ENCODE measurements around the gene ABLIM1. TPM values are rescaled to one million over a fixed set of nuclear protein-coding genes. Genes with fewer than 3 reads are reported as not detected.

ABLIM1 gene
- total RNA-seq, 1 donor from 2014 or later, result 152 TPM

DNA sequence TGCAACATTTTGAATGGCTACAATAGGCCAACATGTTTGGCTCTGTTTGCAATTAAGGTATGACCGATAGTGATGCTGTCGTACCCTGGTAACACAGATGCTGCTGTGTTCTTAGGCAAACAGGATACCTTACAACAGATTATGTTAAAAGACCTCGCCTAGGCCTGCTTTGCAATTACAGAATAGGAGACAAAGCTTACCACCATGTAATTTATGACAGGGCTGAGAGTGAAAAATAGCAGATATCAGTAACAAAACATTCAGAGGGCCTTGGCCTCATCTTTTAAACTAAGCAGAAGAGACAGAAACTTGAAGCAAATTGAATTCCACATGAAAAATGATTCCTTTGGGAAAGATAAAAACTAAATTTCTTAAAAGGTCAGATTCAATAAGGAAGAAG, 29.4 kb upstream of the ABLIM1 start:
- FAIRE-seq (no peak), DNase-seq (ENCODE audit: low read depth) (no peak)
- no peak overlapping the region for H3K4me3 ChIP-seq (ENCODE audit: low read depth, low read length)
- H3K27me3 ChIP-seq (ENCODE audit: control insufficient read depth, insufficient read depth, low read length), result no peaks in the 10 kb centered on the region
- no peaks in the 10 kb centered on the region for H3K36me3 ChIP-seq (ENCODE audit: control insufficient read depth, insufficient read depth, low read length)
- TF ChIP-seq, protein P1, sequence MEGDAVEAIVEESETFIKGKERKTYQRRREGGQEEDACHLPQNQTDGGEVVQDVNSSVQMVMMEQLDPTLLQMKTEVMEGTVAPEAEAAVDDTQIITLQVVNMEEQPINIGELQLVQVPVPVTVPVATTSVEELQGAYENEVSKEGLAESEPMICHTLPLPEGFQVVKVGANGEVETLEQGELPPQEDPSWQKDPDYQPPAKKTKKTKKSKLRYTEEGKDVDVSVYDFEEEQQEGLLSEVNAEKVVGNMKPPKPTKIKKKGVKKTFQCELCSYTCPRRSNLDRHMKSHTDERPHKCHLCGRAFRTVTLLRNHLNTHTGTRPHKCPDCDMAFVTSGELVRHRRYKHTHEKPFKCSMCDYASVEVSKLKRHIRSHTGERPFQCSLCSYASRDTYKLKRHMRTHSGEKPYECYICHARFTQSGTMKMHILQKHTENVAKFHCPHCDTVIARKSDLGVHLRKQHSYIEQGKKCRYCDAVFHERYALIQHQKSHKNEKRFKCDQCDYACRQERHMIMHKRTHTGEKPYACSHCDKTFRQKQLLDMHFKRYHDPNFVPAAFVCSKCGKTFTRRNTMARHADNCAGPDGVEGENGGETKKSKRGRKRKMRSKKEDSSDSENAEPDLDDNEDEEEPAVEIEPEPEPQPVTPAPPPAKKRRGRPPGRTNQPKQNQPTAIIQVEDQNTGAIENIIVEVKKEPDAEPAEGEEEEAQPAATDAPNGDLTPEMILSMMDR (IDR thresholded peaks at IDR 0.05; ENCODE audit: insufficient read depth, low read length, severe bottlenecking), result no peak

DNA sequence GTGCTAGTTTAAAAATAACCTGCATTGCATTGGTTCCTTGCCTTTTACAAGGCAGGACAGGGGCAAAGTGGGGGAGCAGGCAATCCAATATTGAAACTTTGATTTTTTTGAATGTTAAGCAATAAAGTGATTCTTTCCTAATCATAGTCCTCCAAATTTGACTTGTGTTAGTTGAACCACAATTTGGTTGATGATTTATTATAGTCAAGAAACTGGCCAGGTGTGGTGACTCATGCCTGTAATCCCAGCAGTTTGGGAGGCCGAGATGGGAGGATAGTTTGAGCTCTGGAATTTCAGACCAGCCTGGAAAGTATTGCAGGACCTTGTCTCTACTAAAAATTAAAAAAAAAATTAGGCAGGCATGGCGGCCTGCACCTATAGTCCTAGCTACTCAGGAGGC, 27.9 kb upstream of the ABLIM1 start:
- DNase-seq (ENCODE audit: low read depth), result peak; percentile 31
- no peak for FAIRE-seq
- no peaks in the 10 kb centered on the region for H3K36me3 ChIP-seq (ENCODE audit: control insufficient read depth, insufficient read depth, low read length)
- TF ChIP-seq, protein P1 (IDR thresholded peaks at IDR 0.05; ENCODE audit: insufficient read depth, low read length, severe bottlenecking), result no peak
- no peak overlapping the region for H3K4me3 ChIP-seq (ENCODE audit: low read depth, low read length)
- no peaks in the 10 kb centered on the region for H3K27me3 ChIP-seq (ENCODE audit: control insufficient read depth, insufficient read depth, low read length)

DNA sequence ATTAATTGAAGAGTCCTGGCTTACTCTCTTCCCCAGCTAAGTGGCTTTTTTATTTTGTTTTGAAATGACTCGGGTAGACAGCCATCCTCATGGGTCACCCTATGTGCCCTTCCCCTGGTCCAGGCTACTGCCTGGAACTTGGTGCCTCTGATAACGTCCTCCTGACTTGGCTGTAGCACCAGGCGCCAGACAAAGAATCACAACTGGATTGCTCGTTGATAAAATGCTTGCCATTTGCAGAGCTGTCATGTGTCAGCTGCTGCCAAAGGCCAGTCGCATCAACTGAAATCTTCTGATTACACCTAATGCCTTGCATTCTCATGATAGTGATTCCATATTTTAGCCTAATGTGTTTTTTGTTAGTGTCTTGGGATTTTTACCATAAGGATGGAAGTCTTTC, 27.4 kb upstream of the ABLIM1 start:
- TF ChIP-seq, protein P1 (IDR thresholded peaks at IDR 0.05; ENCODE audit: insufficient read depth, low read length, severe bottlenecking), result no peak
- Histone ChIP-seq H3K27me3 (ENCODE audit: control insufficient read depth, insufficient read depth, low read length) (no peaks in the 10 kb centered on the region), H3K4me3 (ENCODE audit: low read depth, low read length) (no peak overlapping the region), H3K36me3 (ENCODE audit: control insufficient read depth, insufficient read depth, low read length) (no peaks in the 10 kb centered on the region)
- FAIRE-seq (no peak), DNase-seq (ENCODE audit: low read depth) (no peak)

DNA sequence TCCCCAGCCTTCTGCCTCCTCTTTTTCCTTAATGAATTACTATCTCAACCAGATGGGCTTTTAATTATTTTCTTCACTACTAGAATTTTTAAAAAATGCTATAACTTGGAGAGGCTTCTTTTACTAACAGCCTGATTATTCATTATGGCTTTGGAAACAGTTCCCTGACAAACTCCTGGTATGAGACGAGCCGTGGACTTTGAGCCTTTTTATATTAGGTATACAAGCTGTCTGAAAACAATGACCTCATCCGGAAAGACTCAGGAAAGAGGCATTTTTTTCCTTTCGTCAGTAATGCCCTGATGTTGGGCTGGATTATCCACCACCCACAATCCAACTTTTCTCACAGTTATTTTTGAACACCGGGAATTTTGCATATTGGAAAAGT, 26.7 kb upstream of the ABLIM1 start:
- no peak for FAIRE-seq

DNA sequence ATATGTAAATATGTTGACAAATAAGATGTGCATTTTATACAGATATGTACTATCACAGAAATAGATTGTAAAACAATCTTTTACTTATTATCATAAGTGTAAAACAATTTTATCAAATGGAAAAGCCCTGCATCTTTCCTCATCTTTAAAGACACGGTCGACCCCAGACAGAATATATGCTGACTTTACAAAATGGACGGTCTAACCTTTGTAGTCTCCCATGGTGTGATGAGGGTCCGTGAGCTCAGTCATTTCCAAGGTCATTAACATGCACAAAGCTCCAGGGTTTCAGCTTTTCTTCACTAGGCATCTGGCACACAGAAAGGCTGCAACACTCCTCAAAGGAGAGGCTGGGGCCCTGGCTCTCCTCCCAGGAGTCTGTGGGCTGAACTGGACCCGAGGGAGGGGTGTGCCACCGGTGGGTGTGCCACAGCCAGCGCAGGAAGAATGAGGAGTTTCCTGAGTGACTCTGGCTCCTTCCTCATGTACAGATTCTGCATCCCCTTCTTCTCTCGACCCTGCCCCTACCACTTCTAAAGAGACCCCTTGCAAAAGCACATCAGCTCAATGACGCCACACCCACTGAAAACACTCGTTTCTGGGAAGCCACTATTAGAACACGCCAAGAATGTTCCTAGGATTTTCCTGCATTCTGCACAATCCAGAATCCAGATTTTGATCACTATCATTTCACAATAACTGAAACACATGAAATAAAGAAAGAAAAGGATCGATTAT, 26.2 kb upstream of the ABLIM1 start:
- TF ChIP-seq, protein P1 (IDR thresholded peaks at IDR 0.05; ENCODE audit: insufficient read depth, low read length, severe bottlenecking), result no peak
- FAIRE-seq (no peak), DNase-seq (ENCODE audit: low read depth) (peak; percentile 37)
- Histone ChIP-seq H3K36me3 (ENCODE audit: control insufficient read depth, insufficient read depth, low read length) (no peaks in the 10 kb centered on the region), H3K27me3 (ENCODE audit: control insufficient read depth, insufficient read depth, low read length) (no peaks in the 10 kb centered on the region), H3K4me3 (ENCODE audit: low read depth, low read length) (no peak overlapping the region)

More for the DNA sequence above, 26.7 kb upstream of the ABLIM1 start:
- Histone ChIP-seq H3K36me3 (ENCODE audit: control insufficient read depth, insufficient read depth, low read length) (no peaks in the 10 kb centered on the region), H3K4me3 (ENCODE audit: low read depth, low read length) (no peak overlapping the region), H3K27me3 (ENCODE audit: control insufficient read depth, insufficient read depth, low read length) (no peaks in the 10 kb centered on the region)
- DNase-seq (ENCODE audit: low read depth), result peak; percentile 78
- TF ChIP-seq, protein P1 (IDR thresholded peaks at IDR 0.05; ENCODE audit: insufficient read depth, low read length, severe bottlenecking), result no peak

DNA sequence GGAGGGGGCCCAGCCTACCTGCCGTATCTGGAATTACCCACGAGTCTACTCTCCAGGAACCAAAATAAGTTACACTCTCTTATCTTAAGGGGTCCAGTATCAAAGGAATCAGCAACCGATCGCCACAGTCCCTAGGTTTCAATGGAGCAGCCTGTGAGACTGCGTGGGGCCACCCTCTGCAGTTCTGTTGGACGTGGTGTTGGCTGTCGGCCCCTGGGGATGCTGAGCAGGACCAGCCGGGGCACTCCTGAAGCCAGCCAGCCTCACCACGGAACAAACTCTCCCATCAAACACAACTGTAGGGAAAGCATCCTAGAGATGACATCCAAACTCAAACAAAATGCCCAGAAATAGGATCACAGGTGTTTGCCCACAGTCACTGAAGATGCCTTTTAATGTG, 25.5 kb upstream of the ABLIM1 start:
- Histone ChIP-seq H3K36me3 (ENCODE audit: control insufficient read depth, insufficient read depth, low read length) (no peaks in the 10 kb centered on the region), H3K27me3 (ENCODE audit: control insufficient read depth, insufficient read depth, low read length) (no peaks in the 10 kb centered on the region), H3K4me3 (ENCODE audit: low read depth, low read length) (peak overlapping the region; percentile 4)
- no peak for DNase-seq (ENCODE audit: low read depth)
- FAIRE-seq, result no peak
- TF ChIP-seq, protein P1 (IDR thresholded peaks at IDR 0.05; ENCODE audit: insufficient read depth, low read length, severe bottlenecking), result no peak
